GM19468 (cell line): ENCODE results near the gene RCN1.

Experiments
- ATAC-seq: cut with Tn5 transposase; IDR thresholded peaks from one replicate; pipeline ENCODE4 v1.9.1; 2021; ENCODE audit warnings: mild to moderate bottlenecking, moderate library complexity, moderate number of reproducible peaks; ENCODE audit not compliant: unreplicated experiment; ENCODE audit errors: extremely low read depth

Gene RCN1

DNA sequence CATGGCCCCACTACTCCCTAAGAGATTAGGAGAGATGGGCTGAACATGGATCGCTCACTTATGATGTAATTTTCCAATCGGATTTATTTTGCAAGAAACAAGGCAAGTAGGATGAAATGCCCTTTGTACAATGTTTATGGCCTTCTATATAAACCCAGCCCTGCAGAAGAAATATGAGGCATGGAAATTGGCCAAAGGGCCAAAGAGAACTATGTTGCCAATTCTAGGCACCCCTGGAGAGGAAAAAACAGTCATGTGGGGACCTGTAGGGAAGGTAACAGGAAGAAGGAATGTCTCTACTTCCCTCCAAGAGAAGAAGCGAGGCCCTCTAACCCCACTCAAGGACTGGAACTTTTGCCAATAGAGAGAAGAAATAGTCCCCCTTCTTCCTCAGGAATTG is 54.4 kb downstream of the RCN1 start:
- ATAC-seq = no peak

DNA sequence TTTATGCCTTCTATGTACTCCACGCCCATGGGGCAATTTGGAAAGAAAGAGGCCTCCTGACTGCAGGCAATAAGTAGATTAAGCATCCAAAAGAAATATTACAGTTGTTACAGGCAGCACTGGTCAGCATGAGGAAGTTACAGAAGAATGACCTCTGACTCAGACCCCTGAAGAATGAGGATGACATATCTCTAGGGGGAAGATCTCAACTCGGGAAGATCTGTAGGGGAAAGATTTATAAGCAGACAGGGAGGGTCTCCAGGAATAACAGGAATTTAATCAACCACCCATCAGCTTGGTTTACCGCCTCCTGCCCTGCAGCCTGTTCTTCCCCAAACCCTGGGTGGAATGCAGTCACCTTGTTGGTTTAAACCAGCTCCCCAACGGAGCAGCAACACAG is 58.0 kb downstream of the RCN1 start:
- ATAC-seq = no peak

DNA sequence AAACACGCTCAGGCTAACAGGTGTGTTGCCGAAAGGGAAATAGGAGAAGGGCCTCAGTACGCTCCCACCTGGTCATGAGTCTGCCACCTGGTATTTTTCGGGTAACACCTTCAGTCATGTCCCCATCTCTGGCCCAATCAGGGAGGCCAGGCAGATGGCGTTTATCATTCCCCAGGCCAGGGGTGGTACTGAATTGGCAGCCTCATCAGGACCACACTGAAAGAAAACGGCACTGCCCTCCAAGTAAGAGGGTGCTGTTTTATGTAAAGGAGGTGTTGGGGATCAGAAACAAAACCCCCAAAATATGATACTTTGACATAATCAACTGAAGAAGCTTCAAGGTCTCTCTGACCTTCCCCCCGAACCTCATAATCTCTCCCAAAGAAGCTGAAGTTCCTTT is 58.9 kb downstream of the RCN1 start:
- ATAC-seq = no peak

DNA sequence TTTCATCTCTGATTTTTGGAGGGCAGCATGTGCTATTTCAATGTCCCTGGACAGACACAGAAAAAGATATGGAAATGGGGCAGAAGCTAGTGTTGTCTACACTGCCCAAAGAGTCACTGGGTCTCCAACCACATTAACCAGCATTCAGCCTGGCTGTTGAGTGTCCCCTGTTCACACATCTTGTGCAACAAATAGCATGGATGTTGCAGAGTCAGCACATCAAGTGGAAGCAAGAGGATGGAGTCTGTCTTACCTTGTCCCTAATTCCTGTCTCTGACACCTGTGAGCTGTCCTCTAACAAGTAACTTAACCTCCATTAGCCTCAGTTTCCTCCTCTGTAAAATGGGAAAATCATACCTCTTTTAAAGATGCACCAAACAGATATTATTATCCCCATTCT is 60.2 kb downstream of the RCN1 start:
- ATAC-seq = no peak

DNA sequence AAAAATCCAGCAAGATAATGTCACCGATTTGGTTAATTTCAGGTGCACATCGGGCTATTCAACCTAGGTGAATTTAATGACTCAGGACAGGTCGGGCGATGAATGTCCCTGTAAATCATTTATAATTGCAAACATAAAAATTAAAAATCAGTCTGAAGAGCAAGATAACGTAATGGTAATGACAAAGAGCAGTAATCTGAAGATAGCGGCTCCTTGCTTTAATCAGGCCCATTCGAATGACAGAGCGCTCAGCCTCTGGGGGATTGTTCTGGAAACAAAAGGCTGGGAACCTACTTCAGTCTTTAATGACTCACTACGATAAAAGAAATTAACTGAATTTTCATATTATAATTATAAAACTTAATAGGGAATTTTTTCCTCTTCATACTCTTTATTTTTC is 61.3 kb downstream of the RCN1 start:
- no peak for ATAC-seq

DNA sequence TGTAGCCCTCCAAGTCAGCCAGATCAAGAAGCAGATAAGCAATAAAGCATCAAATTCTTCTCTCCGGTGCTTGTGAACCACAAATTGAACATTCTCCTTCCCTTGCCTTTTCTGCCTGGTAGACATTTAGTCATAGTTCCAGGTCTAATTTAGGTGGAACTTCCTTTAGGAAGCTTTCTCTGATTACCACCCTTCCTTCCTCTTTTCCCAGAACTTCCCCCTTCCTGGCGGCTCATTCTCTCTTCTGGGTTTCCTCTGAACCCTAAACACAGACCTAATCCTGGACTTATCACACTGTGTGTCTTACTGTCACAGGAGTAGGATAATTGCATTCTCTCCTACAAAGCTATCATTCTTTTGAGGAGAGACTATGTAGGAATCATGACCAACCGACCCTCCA is 61.9 kb downstream of the RCN1 start:
- ATAC-seq = no peak

DNA sequence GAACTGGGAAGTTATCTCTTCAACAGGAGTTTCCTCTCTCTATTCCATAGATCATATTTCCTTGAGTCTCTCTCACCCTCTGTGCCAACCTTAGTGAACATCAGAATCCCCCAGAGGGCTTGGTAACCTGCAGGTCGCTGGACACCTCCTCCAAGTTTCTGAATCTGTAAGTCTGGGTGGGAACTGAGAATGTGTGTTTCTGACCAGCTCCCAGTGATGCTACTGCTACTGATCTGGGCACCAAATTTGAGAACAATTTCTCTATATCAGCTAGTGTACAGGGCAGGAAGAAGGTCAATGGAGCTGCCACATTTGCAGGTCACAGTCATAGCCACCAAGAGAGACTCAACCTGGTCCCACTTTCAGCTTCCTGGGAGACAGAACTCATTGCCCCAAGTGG is 62.9 kb downstream of the RCN1 start:
- ATAC-seq = no peak

DNA sequence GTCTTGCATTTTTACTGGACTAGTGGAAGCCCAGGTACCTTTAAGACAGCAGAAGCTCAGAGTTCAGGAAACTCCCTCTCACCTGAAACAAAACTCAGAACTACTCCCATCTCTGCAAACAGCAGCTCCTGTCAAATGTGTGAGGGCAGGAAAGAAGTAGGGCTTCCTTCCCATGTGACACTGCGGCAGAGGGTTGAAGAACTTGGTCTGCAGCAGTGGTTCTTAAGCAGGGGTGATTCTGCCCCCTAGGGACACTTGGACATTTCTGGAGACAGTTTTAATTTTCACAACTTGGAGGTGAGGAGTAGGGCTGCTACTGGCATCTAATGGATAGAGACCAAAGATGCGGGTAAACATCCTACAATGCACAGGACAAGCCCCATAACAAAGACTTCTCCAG is 63.4 kb downstream of the RCN1 start:
- ATAC-seq = no peak
